Measurements from ENCODE around the gene CCDC177.

GRCh38 chr14:69527635-69528034, 47.0 kb downstream of the CCDC177 start:
- TF ChIP-seq EZH2phosphoT487 (IDR thresholded peaks at IDR 0.05; ENCODE audit: insufficient read depth, low read depth), result no peak
- no peak for TF ChIP-seq EZH2 (IDR thresholded peaks at IDR 0.05; ENCODE audit: insufficient read depth, poor library complexity, severe bottlenecking)
